ENCODE data around the gene GH1. TPM values are rescaled to one million over a fixed set of nuclear protein-coding genes. Genes with fewer than 3 reads are reported as not detected.

GH1 gene
- total and polyA plus RNA-seq, 7 experiments from 2014 or later: 0.58 to 0.66 TPM; not detected in 5

GRCh38 chr17:63946440-63947363 lies 28.1 kb upstream of the GH1 start:
- no peaks in the 10 kb centered on the region for H3K36me3 ChIP-seq (ENCODE audit: control insufficient read depth in 2 of 3, insufficient read depth in 3 of 3, low read length in 3 of 3)
- H3K4me3 ChIP-seq (ENCODE audit: low read length): peak overlapping the region; percentile 44
- peak overlapping the region in 5 of 9 donors; percentile 25 to 85 (median 39) for H3K27ac Mint-ChIP-seq
- H3K9me3 ChIP-seq (ENCODE audit: control insufficient read depth in 2 of 3, low read length in 3 of 3): no peaks in the 10 kb centered on the region
- intact Hi-C loops (cut with micrococcal nuclease): loop anchor here (1.0 to 2.0 kb wide), 5 partner anchors 14 to 78 kb away; partner anchors contain the start of genes CD79B (in 2 of the 2) and CSHL1 (in 1 of the 2)
- H3K4me1 ChIP-seq (ENCODE audit: control insufficient read depth in 2 of 2, insufficient read depth in 2 of 2, low read length in 2 of 2): peaks cover 14 to 17% of the 10 kb centered on the region in 2 donors
- DNase-seq (peak; percentile 32 to 71 (median 53)), ATAC-seq (peak; percentile 87)
- no peaks in the 10 kb centered on the region for H3K27me3 ChIP-seq (ENCODE audit: control insufficient read depth in 2 of 2, insufficient read depth in 2 of 2, low read length in 2 of 2)
- peak overlapping the region; percentile 59 to 86 (median 73) for H3K4me3 Mint-ChIP-seq
- H3K4me1 Mint-ChIP-seq: peaks cover 9 to 19% (median 12%) of the 10 kb centered on the region in 7 donors
- ChIA-PET CTCF (interaction anchor here (0.6 to 2.5 kb wide), 24 partner anchors 8 to 187 kb away, joined by 3 to 37 read pairs (median 4); partner anchors contain the start of genes CD79B, CSHL1, GH1 and ICAM2), POLR2A (interaction anchor here (0.7 to 1.4 kb wide), 11 partner anchors 11 to 184 kb away, joined by 3 to 8 read pairs (median 4); partner anchors contain the start of gene CD79B)
- no peaks in the 10 kb centered on the region for H3K9me3 Mint-ChIP-seq
- no peaks in the 10 kb centered on the region for H3K36me3 Mint-ChIP-seq
- H3K27me3 Mint-ChIP-seq: peaks cover 0 to 7% (median 0%) of the 10 kb centered on the region in 5 donors
- no peak overlapping the region for H3K27ac ChIP-seq (ENCODE audit: low read depth, low read length)

GRCh38 chr17:63945784-63946439 lies 27.3 kb upstream of the GH1 start:
- Mint-ChIP-seq H3K4me3 (peak overlapping the region in 4 of 10 donors; percentile 73 to 79 (median 74)), H3K27me3 (peaks cover 0 to 7% (median 0%) of the 10 kb centered on the region in 5 donors), H3K36me3 (no peaks in the 10 kb centered on the region), H3K27ac (no peak overlapping the region), H3K9me3 (no peaks in the 10 kb centered on the region), H3K4me1 (peaks cover 9 to 19% (median 12%) of the 10 kb centered on the region in 7 donors)
- no peaks in the 10 kb centered on the region for H3K36me3 ChIP-seq (ENCODE audit: control insufficient read depth in 2 of 3, insufficient read depth in 3 of 3, low read length in 3 of 3)
- no peaks in the 10 kb centered on the region for H3K27me3 ChIP-seq (ENCODE audit: control insufficient read depth in 2 of 2, insufficient read depth in 2 of 2, low read length in 2 of 2)
- DNase-seq (no peak), ATAC-seq (no peak)
- H3K9me3 ChIP-seq (ENCODE audit: control insufficient read depth in 2 of 3, low read length in 3 of 3): no peaks in the 10 kb centered on the region
- ChIA-PET POLR2A (interaction anchor here (0.7 to 1.4 kb wide), 10 partner anchors 10 to 185 kb away, joined by 3 to 8 read pairs (median 4); partner anchors contain the start of gene CD79B), CTCF (interaction anchor here (0.6 to 2.5 kb wide), 20 partner anchors 9 to 188 kb away, joined by 3 to 37 read pairs (median 4); partner anchors contain the start of genes CD79B, CSHL1, GH1 and ICAM2)
- H3K27ac ChIP-seq (ENCODE audit: low read depth, low read length): no peak overlapping the region
- no peak overlapping the region for H3K4me3 ChIP-seq (ENCODE audit: low read length)
- intact Hi-C loops (cut with micrococcal nuclease): loop anchor here (1.0 to 2.0 kb wide), 5 partner anchors 14 to 79 kb away; partner anchors contain the start of genes CD79B (in 2 of the 2) and CSHL1 (in 1 of the 2)
- peaks cover 14 to 17% of the 10 kb centered on the region in 2 donors for H3K4me1 ChIP-seq (ENCODE audit: control insufficient read depth in 2 of 2, insufficient read depth in 2 of 2, low read length in 2 of 2)

- no peaks in the 10 kb centered on the region for H3K27me3 ChIP-seq (ENCODE audit: control insufficient read depth in 2 of 2, insufficient read depth in 2 of 2, low read length in 2 of 2)
- Mint-ChIP-seq H3K9me3 (no peaks in the 10 kb centered on the region), H3K36me3 (no peaks in the 10 kb centered on the region), H3K4me3 (peak overlapping the region in 4 of 10 donors; percentile 14 to 76 (median 40)), H3K27ac (peak overlapping the region in 3 of 9 donors; percentile 3 to 48 (median 12)), H3K4me1 (peaks cover 9 to 19% (median 12%) of the 10 kb centered on the region in 7 donors), H3K27me3 (peaks cover 0 to 7% (median 0%) of the 10 kb centered on the region in 5 donors)
- CTCF ChIA-PET: interaction anchor here (0.6 kb wide), 1 partner anchor 9 kb away, joined by 5 read pairs; no protein-coding TSS in a partner anchor
- ATAC-seq (no peak), DNase-seq (no peak)
- no peak overlapping the region for H3K4me3 ChIP-seq (ENCODE audit: low read length)
- no peaks in the 10 kb centered on the region for H3K9me3 ChIP-seq (ENCODE audit: control insufficient read depth in 2 of 3, low read length in 3 of 3)
- H3K27ac ChIP-seq (ENCODE audit: low read depth, low read length): no peak overlapping the region
- no peaks in the 10 kb centered on the region for H3K36me3 ChIP-seq (ENCODE audit: control insufficient read depth in 2 of 3, insufficient read depth in 3 of 3, low read length in 3 of 3)
- intact Hi-C loops (cut with micrococcal nuclease): no loop called here
- peaks cover 14 to 17% of the 10 kb centered on the region in 2 donors for H3K4me1 ChIP-seq (ENCODE audit: control insufficient read depth in 2 of 2, insufficient read depth in 2 of 2, low read length in 2 of 2)
- POLR2A ChIA-PET: interaction anchor here (1.1 kb wide), 1 partner anchor 186 kb away, joined by 5 read pairs; no protein-coding TSS in a partner anchor
Measured at GRCh38 chr17:63944736-63945499, 26.3 kb upstream of the GH1 start.

- Mint-ChIP-seq H3K4me3 (no peak overlapping the region), H3K4me1 (peaks cover 10 to 29% (median 19%) of the 10 kb centered on the region in 7 donors), H3K36me3 (no peaks in the 10 kb centered on the region), H3K27ac (peak overlapping the region in 1 of 9 donors; percentile 37), H3K27me3 (peaks cover 0 to 7% (median 0%) of the 10 kb centered on the region in 5 donors), H3K9me3 (no peaks in the 10 kb centered on the region)
- no peaks in the 10 kb centered on the region for H3K36me3 ChIP-seq (ENCODE audit: control insufficient read depth in 2 of 3, insufficient read depth in 3 of 3, low read length in 3 of 3)
- no peak overlapping the region for H3K27ac ChIP-seq (ENCODE audit: low read depth, low read length)
- DNase-seq (no peak), ATAC-seq (no peak)
- no peaks in the 10 kb centered on the region for H3K9me3 ChIP-seq (ENCODE audit: control insufficient read depth in 2 of 3, low read length in 3 of 3)
- POLR2A ChIA-PET: no interaction called here
- H3K4me3 ChIP-seq (ENCODE audit: low read length): no peak overlapping the region
- H3K4me1 ChIP-seq (ENCODE audit: control insufficient read depth in 2 of 2, insufficient read depth in 2 of 2, low read length in 2 of 2): peaks cover 14 to 17% of the 10 kb centered on the region in 2 donors
- CTCF ChIA-PET: interaction anchor here (0.6 kb wide), 1 partner anchor 21 kb away, joined by 4 read pairs; no protein-coding TSS in a partner anchor
- H3K27me3 ChIP-seq (ENCODE audit: control insufficient read depth in 2 of 2, insufficient read depth in 2 of 2, low read length in 2 of 2): no peaks in the 10 kb centered on the region
- intact Hi-C loops (cut with micrococcal nuclease): no loop called here
Measured at GRCh38 chr17:63943745-63944144, 25.1 kb upstream of the GH1 start.

- no peak for ATAC-seq
- intact Hi-C loops (cut with micrococcal nuclease): no loop called here
- H3K4me3 Mint-ChIP-seq: no peak overlapping the region
- Histone ChIP-seq H3K27ac (ENCODE audit: low read depth, low read length) (no peak overlapping the region), H3K4me1 (ENCODE audit: control insufficient read depth in 2 of 2, insufficient read depth in 2 of 2, low read length in 2 of 2) (peaks cover 14 to 17% of the 10 kb centered on the region in 2 donors), H3K27me3 (ENCODE audit: control insufficient read depth in 2 of 2, insufficient read depth in 2 of 2, low read length in 2 of 2) (no peaks in the 10 kb centered on the region), H3K9me3 (ENCODE audit: control insufficient read depth in 2 of 3, low read length in 3 of 3) (no peaks in the 10 kb centered on the region), H3K4me3 (ENCODE audit: low read length) (no peak overlapping the region), H3K36me3 (ENCODE audit: control insufficient read depth in 2 of 3, insufficient read depth in 3 of 3, low read length in 3 of 3) (no peaks in the 10 kb centered on the region)
- ChIA-PET CTCF (no interaction called here), POLR2A (interaction anchor here (0.6 kb wide), 2 partner anchors 21 to 513 kb away, joined by 3 read pairs; no protein-coding TSS in a partner anchor)
- peak overlapping the region in 1 of 9 donors; percentile 37 for H3K27ac Mint-ChIP-seq
- H3K4me1 Mint-ChIP-seq: peaks cover 10 to 34% (median 20%) of the 10 kb centered on the region in 7 donors
- H3K9me3 Mint-ChIP-seq: no peaks in the 10 kb centered on the region
- H3K36me3 Mint-ChIP-seq: no peaks in the 10 kb centered on the region
- H3K27me3 Mint-ChIP-seq: peaks cover 0 to 7% (median 0%) of the 10 kb centered on the region in 5 donors
- DNase-seq: no peak
Measured at GRCh38 chr17:63942309-63942985, 23.8 kb upstream of the GH1 start.

Data from naive thymus-derived CD4-positive, alpha-beta T cell (primary cell).